Measurements from ENCODE around the gene NFIL3.

- TF ChIP-seq CTCF (IDR thresholded peaks at IDR 0.05) (no peak), EP300 (IDR thresholded peaks at IDR 0.05; ENCODE audit: low read depth) (no peak), POLR2AphosphoS5 (IDR thresholded peaks at IDR 0.05) (peak in 1 of 3 donors; percentile 3), POLR2A (IDR thresholded peaks at IDR 0.05) (no peak)
Measured at GRCh38 chr9:91428927-91429351, 5.3 kb upstream of the NFIL3 start.
